Upper lobe of left lung (tissue), 4 donors: ENCODE results near the gene IRF3.

Experiments used
- CTCF ChIP-seq, 6 experiments: fragments of 450-650 bp in 4 of 6; fragments of 200-600 bp in 2 of 6; sonication (generic) in 2 of 6; IDR thresholded peaks; one replicate each; pipeline ENCODE4 v1.5.1; 2016 to 2019; ENCODE audit warnings: antibody characterized with exemption in 6 of 6
- POLR2A ChIP-seq, 4 donors: fragments of 450-650 bp; IDR thresholded peaks; one replicate each; pipeline ENCODE4 v1.5.1; 2016 to 2017; ENCODE audit warnings: antibody characterized with exemption in 4 of 4, mild to moderate bottlenecking in 2 of 4

GRCh38 chr19:49696865-49697264 is 31.2 kb upstream of the IRF3 start:
- no peak for TF ChIP-seq CTCF (IDR thresholded peaks at IDR 0.05)
- no peak for TF ChIP-seq POLR2A (IDR thresholded peaks at IDR 0.05)
